GM12878 (cell line): ENCODE data around the gene LBHD1. TPM values are rescaled to one million over a fixed set of nuclear protein-coding genes. Genes with fewer than 3 reads are reported as not detected.

ENCODE experiments used
- CBX3 ChIP-seq: fragments of 200-600 bp; sonication (generic); IDR thresholded peaks from 2 replicates; pipeline ENCODE4 v1.6.1; 2016; ENCODE audit warnings: low read depth, borderline replicate concordance
- CEBPB ChIP-seq, 2 experiments: fragments of 150-350 bp in 1 of 2; IDR thresholded peaks; 2 replicates each; pipeline ENCODE4 v1.6.1; 2012 to 2014; ENCODE audit warnings: low read depth in 2 of 2, low read length in 2 of 2, borderline replicate concordance in 1 of 2, inconsistent platforms in 1 of 2
- CREM ChIP-seq: IDR thresholded peaks from 2 replicates; pipeline ENCODE4 v1.6.1; 2014; ENCODE audit warnings: antibody characterized with exemption, low read depth
- IKZF1 ChIP-seq: fragments of 450-650 bp; conservative IDR thresholded peaks from 2 replicates; pipeline ENCODE4 v1.6.1; 2017; ENCODE audit warnings: antibody characterized with exemption, mild to moderate bottlenecking
- IKZF2 ChIP-seq, 2 experiments: fragments of 450-650 bp; IDR thresholded peaks; 2 replicates each; pipeline ENCODE4 v1.6.1; 2017; ENCODE audit warnings: mild to moderate bottlenecking in 2 of 2, moderate library complexity in 2 of 2
- NFYB ChIP-seq: IDR thresholded peaks from 2 replicates; pipeline ENCODE4 v1.6.1; 2011; ENCODE audit warnings: low read depth, mild to moderate bottlenecking, low read length, improper control_type of control experiment, moderate library complexity; ENCODE audit not compliant: insufficient read depth
- PAX8 ChIP-seq: fragments of 450-650 bp; IDR thresholded peaks from 2 replicates; pipeline ENCODE4 v1.6.1; 2017; ENCODE audit warnings: mild to moderate bottlenecking, moderate library complexity
- POLR2AphosphoS2 ChIP-seq: IDR thresholded peaks from 2 replicates; pipeline ENCODE4 v1.6.1; 2011; ENCODE audit warnings: low read depth, mild to moderate bottlenecking, low read length, improper control_type of control experiment, moderate library complexity
- USF2 ChIP-seq: IDR thresholded peaks from 2 replicates; pipeline ENCODE4 v1.6.1; 2011; ENCODE audit warnings: low read depth, low read length, improper control_type of control experiment, borderline replicate concordance
- polyA plus RNA-seq, 11 experiments: library from polyadenylated mRNA; depleted of rRNA in 4 of 11; unstranded in 6 of 11; stranded (reverse) in 5 of 11; fragments of >200 nt; fragmentation: Nextera tagmentation in 4 of 11; fragmentation: Illumina TruSeq in 1 of 11; extraction: Ambion mirVana in 4 of 11; extraction: Trizol in 1 of 11; gene quantifications; 1 replicate in 1 of 11; 2 replicates in 10 of 11; pipeline versions ENCODE4 v1.2.1 to v1.2.3, GENCODE V29; 2011 to 2016; ENCODE audit warnings: inconsistent platforms in 2 of 11, missing spikeins in 2 of 11, low read depth in 1 of 11
- total RNA-seq, 4 experiments: library from RNA; depleted of rRNA in 3 of 4; stranded (reverse); fragments of >200 nt in 3 of 4; fragmentation: Illumina TruSeq in 1 of 4; extraction: Trizol in 1 of 4; gene quantifications; 2 replicates each; pipeline versions ENCODE4 v1.2.1 to v1.2.3, GENCODE V29; 2013 to 2021
- TF ChIP-seq, protein P1 (sequence below): fragments of 450-650 bp; IDR thresholded peaks from 2 replicates; pipeline ENCODE4 v1.6.1; 2017; ENCODE audit warnings: mild to moderate bottlenecking, moderate library complexity
- TF ChIP-seq, protein P2 (sequence below): fragments of 450-650 bp; formaldehyde crosslinking; IDR thresholded peaks from 2 replicates; pipeline ENCODE4 v1.5.0; 2022; ENCODE audit warnings: mild to moderate bottlenecking, missing genetic modification characterization

The LBHD1 gene
- total and polyA plus RNA-seq, 10 of the 15 experiments (the other 5 are each of a cell fraction or from before 2014, with no cell fraction given) = 0.79 to 12.0 (median 7.6) TPM

DNA sequence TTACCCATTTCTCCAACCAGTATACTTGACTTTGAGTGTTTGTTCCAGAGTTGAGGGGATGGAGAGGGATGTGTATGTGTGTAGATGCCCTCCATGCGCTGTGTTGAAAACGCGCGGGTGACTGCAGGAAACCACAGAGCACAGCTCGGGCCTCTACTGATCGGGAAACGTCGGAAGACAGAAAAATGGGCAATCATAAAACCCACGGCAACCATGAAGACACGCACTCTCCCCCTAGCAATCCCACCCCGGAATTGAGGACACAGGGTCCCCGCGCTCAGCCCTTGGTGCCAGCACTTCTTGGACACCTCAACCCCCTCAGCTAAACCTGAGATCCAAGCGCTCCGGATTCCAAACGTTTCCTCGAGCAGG, 845 bp downstream of the LBHD1 start (continued):
- TF ChIP-seq, protein P1, sequence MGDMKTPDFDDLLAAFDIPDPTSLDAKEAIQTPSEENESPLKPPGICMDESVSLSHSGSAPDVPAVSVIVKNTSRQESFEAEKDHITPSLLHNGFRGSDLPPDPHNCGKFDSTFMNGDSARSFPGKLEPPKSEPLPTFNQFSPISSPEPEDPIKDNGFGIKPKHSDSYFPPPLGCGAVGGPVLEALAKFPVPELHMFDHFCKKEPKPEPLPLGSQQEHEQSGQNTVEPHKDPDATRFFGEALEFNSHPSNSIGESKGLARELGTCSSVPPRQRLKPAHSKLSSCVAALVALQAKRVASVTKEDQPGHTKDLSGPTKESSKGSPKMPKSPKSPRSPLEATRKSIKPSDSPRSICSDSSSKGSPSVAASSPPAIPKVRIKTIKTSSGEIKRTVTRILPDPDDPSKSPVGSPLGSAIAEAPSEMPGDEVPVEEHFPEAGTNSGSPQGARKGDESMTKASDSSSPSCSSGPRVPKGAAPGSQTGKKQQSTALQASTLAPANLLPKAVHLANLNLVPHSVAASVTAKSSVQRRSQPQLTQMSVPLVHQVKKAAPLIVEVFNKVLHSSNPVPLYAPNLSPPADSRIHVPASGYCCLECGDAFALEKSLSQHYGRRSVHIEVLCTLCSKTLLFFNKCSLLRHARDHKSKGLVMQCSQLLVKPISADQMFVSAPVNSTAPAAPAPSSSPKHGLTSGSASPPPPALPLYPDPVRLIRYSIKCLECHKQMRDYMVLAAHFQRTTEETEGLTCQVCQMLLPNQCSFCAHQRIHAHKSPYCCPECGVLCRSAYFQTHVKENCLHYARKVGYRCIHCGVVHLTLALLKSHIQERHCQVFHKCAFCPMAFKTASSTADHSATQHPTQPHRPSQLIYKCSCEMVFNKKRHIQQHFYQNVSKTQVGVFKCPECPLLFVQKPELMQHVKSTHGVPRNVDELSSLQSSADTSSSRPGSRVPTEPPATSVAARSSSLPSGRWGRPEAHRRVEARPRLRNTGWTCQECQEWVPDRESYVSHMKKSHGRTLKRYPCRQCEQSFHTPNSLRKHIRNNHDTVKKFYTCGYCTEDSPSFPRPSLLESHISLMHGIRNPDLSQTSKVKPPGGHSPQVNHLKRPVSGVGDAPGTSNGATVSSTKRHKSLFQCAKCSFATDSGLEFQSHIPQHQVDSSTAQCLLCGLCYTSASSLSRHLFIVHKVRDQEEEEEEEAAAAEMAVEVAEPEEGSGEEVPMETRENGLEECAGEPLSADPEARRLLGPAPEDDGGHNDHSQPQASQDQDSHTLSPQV = no peak
- TF ChIP-seq CREM = no peak
- no peak for TF ChIP-seq POLR2AphosphoS2
- TF ChIP-seq IKZF2 (IDR thresholded peaks at IDR 0.05) = no peak
- TF ChIP-seq CEBPB (IDR thresholded peaks at IDR 0.05; ENCODE audit: borderline replicate concordance in 1 of 2, low read depth in 2 of 2, low read length in 2 of 2) = no peak
- no peak for TF ChIP-seq USF2
- TF ChIP-seq IKZF1 = no peak
- TF ChIP-seq CBX3 = no peak
- TF ChIP-seq, protein P2, sequence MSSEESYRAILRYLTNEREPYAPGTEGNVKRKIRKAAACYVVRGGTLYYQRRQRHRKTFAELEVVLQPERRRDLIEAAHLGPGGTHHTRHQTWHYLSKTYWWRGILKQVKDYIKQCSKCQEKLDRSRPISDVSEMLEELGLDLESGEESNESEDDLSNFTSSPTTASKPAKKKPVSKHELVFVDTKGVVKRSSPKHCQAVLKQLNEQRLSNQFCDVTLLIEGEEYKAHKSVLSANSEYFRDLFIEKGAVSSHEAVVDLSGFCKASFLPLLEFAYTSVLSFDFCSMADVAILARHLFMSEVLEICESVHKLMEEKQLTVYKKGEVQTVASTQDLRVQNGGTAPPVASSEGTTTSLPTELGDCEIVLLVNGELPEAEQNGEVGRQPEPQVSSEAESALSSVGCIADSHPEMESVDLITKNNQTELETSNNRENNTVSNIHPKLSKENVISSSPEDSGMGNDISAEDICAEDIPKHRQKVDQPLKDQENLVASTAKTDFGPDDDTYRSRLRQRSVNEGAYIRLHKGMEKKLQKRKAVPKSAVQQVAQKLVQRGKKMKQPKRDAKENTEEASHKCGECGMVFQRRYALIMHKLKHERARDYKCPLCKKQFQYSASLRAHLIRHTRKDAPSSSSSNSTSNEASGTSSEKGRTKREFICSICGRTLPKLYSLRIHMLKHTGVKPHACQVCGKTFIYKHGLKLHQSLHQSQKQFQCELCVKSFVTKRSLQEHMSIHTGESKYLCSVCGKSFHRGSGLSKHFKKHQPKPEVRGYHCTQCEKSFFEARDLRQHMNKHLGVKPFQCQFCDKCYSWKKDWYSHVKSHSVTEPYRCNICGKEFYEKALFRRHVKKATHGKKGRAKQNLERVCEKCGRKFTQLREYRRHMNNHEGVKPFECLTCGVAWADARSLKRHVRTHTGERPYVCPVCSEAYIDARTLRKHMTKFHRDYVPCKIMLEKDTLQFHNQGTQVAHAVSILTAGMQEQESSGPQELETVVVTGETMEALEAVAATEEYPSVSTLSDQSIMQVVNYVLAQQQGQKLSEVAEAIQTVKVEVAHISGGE (CRISPR knock-in tag) = no peak
- TF ChIP-seq PAX8 = no peak
- no peak for TF ChIP-seq NFYB
